HepG2 (cell line): ENCODE measurements around the gene FBLIM1. TPM values are rescaled to one million over a fixed set of nuclear protein-coding genes. Genes with fewer than 3 reads are reported as not detected.

Source experiments
- BCL3 ChIP-seq: sonication (generic); formaldehyde crosslinking; IDR thresholded peaks from 2 replicates; pipeline ENCODE4 v1.5.1; 2020; ENCODE audit warnings: mild to moderate bottlenecking, missing genetic modification reagents, moderate library complexity
- DBP ChIP-seq: sonication (generic); formaldehyde crosslinking; IDR thresholded peaks from 2 replicates; pipeline ENCODE4 v1.4.0; 2020; ENCODE audit warnings: missing genetic modification reagents; ENCODE audit errors: not compliant biosample characterization
- IKZF5 ChIP-seq: IDR thresholded peaks from 2 replicates; pipeline ENCODE4 v1.6.1; 2018; ENCODE audit warnings: missing genetic modification reagents, mild to moderate bottlenecking, missing compliant biosample characterization
- MXI1 ChIP-seq: IDR thresholded peaks from 3 replicates; pipeline ENCODE4 v1.6.1; 2012; ENCODE audit warnings: low read depth, low read length, inconsistent platforms, borderline replicate concordance
- NRL ChIP-seq: sonication (generic); formaldehyde crosslinking; IDR thresholded peaks from 2 replicates; pipeline ENCODE4 v1.5.0; 2020; ENCODE audit warnings: missing genetic modification reagents, mild to moderate bottlenecking, moderate library complexity, borderline replicate concordance
- POLR2AphosphoS2 ChIP-seq: IDR thresholded peaks from 2 replicates; pipeline ENCODE4 v1.6.1; 2011; ENCODE audit warnings: low read depth, low read length, improper control_type of control experiment
- RERE ChIP-seq: IDR thresholded peaks from 2 replicates; pipeline ENCODE4 v1.6.1; 2016; ENCODE audit warnings: low read depth, missing genetic modification reagents, missing compliant biosample characterization
- SAFB2 ChIP-seq: sonication (generic); formaldehyde crosslinking; IDR thresholded peaks from 2 replicates; pipeline ENCODE4 v1.5.1; 2020; ENCODE audit warnings: missing genetic modification reagents, low read depth, mild to moderate bottlenecking, borderline replicate concordance
- SAP130 ChIP-seq: IDR thresholded peaks from 2 replicates; pipeline ENCODE4 v1.6.1; 2016; ENCODE audit warnings: low read depth
- SOX13 ChIP-seq, 3 experiments: fragments of 450-650 bp in 1 of 3; sonication (generic) in 1 of 3; formaldehyde crosslinking in 1 of 3; IDR thresholded peaks in 2 of 3; conservative IDR thresholded peaks in 1 of 3; 2 replicates each; pipeline versions ENCODE4 v1.5.0 to v1.6.1; 2016 to 2020; ENCODE audit warnings: antibody characterized with exemption in 1 of 3, mild to moderate bottlenecking in 1 of 3, missing compliant biosample characterization in 1 of 3, missing genetic modification reagents in 1 of 3, moderate library complexity in 1 of 3
- ZBTB39 ChIP-seq: sonication (generic); formaldehyde crosslinking; IDR thresholded peaks from 2 replicates; pipeline ENCODE4 v1.5.0; 2020; ENCODE audit warnings: missing genetic modification reagents
- ZNF275 ChIP-seq: sonication (generic); formaldehyde crosslinking; IDR thresholded peaks from 2 replicates; pipeline ENCODE4 v1.8.0; 2022; ENCODE audit warnings: missing genetic modification reagents, mild to moderate bottlenecking, inconsistent platforms, borderline replicate concordance
- ZNF383 ChIP-seq: sonication (generic); formaldehyde crosslinking; IDR thresholded peaks from 2 replicates; pipeline ENCODE4 v1.4.0; 2020; ENCODE audit warnings: missing genetic modification reagents, mild to moderate bottlenecking, borderline replicate concordance
- polyA plus RNA-seq, 8 experiments: library from polyadenylated mRNA; depleted of rRNA in 3 of 8; stranded (reverse) in 7 of 8; unstranded in 1 of 8; fragments of >200 nt; fragmentation: Illumina TruSeq in 4 of 8; extraction: Trizol in 4 of 8; gene quantifications; 2 replicates each; pipeline versions ENCODE4 v1.2.1 to v1.2.3, GENCODE V29; 2011 to 2016; ENCODE audit warnings: low read depth in 4 of 8, missing spikeins in 1 of 8, mixed read lengths in 1 of 8; ENCODE audit not compliant: insufficient read depth in 1 of 8
- total RNA-seq, 5 experiments: library from RNA; depleted of rRNA; stranded (reverse); fragments of >200 nt; fragmentation: Illumina TruSeq; extraction: Trizol; gene quantifications; 2 replicates each; pipeline ENCODE4 v1.2.3, GENCODE V29; 2016; ENCODE audit warnings: low read depth in 1 of 5

The FBLIM1 gene
- total and polyA plus RNA-seq, 2 of the 13 experiments (the other 11 are each of a cell fraction or from before 2014, with no cell fraction given), result 10.6 to 23.0 TPM

- TF ChIP-seq ZBTB39 (CRISPR knock-in tag) (no peak), MXI1 (peak; percentile 46; the same call in 1 of the 3 replicates), SOX13 (IDR thresholded peaks at IDR 0.05) (peak; percentile 14; the same call in 1 of the 2 replicates), SOX13 (CRISPR knock-in tag; conservative IDR thresholded peaks at IDR 0.05 in 1 of 2, IDR thresholded peaks at IDR 0.05 in 1 of 2) (peak in 1 of 2 experiments; percentile 65; a peak in 2 of 4 replicates), BCL3 (CRISPR knock-in tag) (peak; percentile 55; the same call in 1 of the 2 replicates), IKZF5 (CRISPR knock-in tag) (peak; percentile 48), SAP130 (peak; percentile 84; the same call in 1 of the 2 replicates), POLR2AphosphoS2 (no peak), SAFB2 (CRISPR knock-in tag) (peak; percentile 53; the same call in 1 of the 2 replicates), ZNF275 (CRISPR knock-in tag) (0 out of 2 replicates have a peak, but pooled peaks have one; percentile 24), DBP (no peak), ZNF383 (no peak), RERE (CRISPR knock-in tag) (0 out of 2 replicates have a peak, but pooled peaks have one; percentile 16), NRL (CRISPR knock-in tag) (no peak)
Measured at GRCh38 chr1:15799928-15800835, 41.6 kb downstream of the FBLIM1 start (continued).
